ENCODE measurements around the gene PROM2. TPM values are rescaled to one million over a fixed set of nuclear protein-coding genes. Genes with fewer than 3 reads are reported as not detected.

PROM2 gene
- total RNA-seq, 1 donor from 2014 or later = 5.1 TPM

DNA sequence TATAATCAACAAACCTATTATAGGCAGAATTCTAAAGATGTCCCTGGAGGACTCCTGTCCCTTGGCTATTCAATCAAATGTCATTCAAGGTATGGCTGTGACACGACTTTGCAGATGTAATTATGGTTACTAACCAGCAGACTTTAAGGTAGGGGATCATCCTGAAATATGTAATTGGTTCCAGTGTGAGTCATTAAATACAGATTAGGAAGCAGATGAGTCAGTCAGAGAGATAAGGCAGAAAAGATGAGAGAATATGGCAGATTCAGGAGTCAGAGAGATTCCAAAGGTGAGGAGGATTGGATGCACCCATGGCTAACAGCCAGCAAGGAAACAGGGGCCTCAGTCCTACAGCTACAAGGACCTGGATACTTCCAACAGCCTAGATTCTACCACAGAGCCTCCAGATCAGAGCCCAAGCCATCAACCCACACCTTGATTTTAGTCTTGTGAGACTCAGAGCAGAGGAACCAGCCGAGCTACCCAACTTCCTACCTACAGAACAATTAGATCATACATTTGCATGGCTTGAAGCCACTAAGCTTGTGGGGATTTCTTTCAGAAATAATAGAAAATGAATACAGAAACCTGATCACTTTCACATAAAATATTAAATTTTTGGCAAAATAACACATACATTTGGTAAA, 11.2 kb upstream of the PROM2 start:
- no peak for DNase-seq (ENCODE audit: low read depth)

DNA sequence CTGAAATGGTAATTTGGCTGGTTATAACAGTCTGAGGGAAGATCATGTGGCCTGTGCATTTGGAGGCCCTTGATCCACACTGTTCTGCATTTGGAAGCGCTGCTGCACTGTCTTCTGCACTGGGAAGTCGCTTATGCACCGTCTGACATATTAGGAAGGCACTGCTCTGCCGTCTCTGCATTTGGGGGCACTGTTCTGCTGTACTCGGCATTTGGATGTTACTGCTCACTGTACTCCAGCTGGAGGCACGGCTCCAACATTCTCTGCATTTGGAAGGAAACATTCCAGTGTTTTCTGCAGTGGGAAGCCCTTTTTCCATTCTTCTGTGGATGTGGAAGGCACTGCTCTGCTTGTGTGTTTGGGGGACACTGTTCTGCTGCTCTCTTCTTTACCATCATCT, 9.6 kb upstream of the PROM2 start:
- H3K4me3 ChIP-seq (ENCODE audit: low read depth, low read length) = no peak overlapping the region
- TF ChIP-seq, protein P1, sequence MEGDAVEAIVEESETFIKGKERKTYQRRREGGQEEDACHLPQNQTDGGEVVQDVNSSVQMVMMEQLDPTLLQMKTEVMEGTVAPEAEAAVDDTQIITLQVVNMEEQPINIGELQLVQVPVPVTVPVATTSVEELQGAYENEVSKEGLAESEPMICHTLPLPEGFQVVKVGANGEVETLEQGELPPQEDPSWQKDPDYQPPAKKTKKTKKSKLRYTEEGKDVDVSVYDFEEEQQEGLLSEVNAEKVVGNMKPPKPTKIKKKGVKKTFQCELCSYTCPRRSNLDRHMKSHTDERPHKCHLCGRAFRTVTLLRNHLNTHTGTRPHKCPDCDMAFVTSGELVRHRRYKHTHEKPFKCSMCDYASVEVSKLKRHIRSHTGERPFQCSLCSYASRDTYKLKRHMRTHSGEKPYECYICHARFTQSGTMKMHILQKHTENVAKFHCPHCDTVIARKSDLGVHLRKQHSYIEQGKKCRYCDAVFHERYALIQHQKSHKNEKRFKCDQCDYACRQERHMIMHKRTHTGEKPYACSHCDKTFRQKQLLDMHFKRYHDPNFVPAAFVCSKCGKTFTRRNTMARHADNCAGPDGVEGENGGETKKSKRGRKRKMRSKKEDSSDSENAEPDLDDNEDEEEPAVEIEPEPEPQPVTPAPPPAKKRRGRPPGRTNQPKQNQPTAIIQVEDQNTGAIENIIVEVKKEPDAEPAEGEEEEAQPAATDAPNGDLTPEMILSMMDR (conservative IDR thresholded peaks at IDR 0.05; ENCODE audit: low read depth, low read length) = no peak
- no peak for DNase-seq (ENCODE audit: low read depth)

More for the DNA sequence above, 11.2 kb upstream of the PROM2 start:
- no peak overlapping the region for H3K4me3 ChIP-seq (ENCODE audit: low read depth, low read length)
- TF ChIP-seq, protein P1 (conservative IDR thresholded peaks at IDR 0.05; ENCODE audit: low read depth, low read length) = no peak

DNA sequence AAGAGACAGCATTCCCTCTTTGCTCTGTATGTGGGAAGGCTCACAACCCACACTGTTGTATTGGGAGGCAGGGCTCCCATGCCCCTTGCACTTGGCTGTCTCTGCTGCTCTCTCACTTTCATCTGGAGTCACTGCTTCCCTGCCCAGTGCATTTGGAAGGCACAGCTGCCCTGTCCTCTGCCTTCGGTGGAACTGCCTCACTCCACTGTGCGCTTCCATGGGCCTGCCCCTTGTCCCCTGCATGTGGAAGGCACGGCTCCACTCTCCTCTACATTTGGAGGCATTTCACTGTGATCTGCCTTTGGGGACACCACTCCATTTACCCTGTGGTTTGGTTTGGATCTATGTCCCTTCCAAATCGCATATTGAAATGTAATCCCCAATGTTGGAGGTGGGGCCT, 9.1 kb upstream of the PROM2 start:
- H3K4me3 ChIP-seq (ENCODE audit: low read depth, low read length) = no peak overlapping the region
- TF ChIP-seq, protein P1 (conservative IDR thresholded peaks at IDR 0.05; ENCODE audit: low read depth, low read length) = no peak
- DNase-seq (ENCODE audit: low read depth) = no peak

DNA sequence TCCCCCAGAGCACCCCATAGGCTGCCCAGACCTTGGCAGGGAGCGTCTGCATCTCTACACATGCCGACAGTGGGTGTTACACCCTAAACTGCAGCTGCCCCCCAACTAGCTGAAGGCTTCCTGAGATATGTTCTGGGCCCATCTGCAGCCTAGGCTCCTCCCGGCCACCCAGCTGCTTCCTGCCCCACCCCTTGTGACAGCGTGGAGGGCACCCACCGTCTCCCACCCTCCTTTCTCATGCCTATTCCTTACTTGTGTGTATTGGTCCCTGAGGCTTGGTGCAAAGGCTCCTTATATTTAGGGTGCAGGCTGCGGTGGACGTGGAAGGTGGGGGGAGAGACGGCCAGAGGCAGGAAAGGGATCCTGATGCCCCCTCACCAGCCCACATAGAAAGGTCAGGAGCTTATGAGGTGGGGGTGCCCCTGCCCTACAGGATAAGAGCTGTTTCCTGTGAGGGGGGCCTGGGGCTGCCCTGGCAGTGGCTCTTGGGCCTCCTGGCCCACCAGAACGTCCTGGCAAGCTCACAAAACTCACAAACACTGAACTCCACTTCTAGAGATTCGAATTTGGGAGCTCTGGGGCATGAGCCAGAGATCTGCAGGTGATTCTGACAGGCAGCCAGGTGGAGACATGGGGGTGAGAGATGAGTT, 7.3 kb upstream of the PROM2 start:
- TF ChIP-seq, protein P1 (conservative IDR thresholded peaks at IDR 0.05; ENCODE audit: low read depth, low read length) = no peak
- no peak overlapping the region for H3K4me3 ChIP-seq (ENCODE audit: low read depth, low read length)
- no peak for DNase-seq (ENCODE audit: low read depth)

DNA sequence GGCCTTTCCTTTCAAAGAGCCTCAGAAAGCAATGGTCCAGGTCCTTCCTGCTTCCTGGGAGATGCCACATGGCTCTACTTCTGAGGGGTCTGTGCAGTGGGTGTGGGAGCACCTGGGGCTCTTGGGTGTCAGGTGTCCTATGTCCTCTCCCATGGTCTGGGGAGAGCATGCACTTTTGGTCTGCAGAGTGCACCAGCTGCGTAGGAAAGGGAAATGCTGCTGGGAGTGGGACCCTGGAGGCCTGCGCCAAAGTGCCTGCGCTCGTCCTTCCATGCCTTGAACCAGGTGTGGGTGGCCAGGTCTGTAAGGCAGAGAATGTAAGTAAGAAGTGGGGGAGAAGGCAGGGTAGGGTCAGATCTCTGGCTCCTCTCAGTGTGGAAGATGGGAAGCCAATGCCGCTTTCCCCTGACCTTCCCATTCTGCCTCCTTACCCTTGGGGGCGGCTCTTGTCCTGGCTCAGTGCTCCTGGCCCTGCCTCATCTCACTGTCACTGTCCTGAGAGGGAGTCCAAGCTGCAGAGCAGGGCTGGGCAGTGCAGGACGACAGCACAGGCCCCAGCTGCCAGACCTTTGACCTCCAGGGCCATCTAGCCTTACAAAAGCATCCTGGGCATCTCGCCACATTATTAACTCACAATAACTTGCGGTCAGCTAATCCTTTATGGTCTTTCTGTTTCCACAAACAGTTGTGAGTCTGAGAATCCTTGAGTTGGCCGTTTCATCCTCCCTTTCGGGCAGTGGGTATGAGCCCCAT, 6.6 kb upstream of the PROM2 start:
- H3K4me3 ChIP-seq (ENCODE audit: low read depth, low read length) = no peak overlapping the region
- no peak for DNase-seq (ENCODE audit: low read depth)
- TF ChIP-seq, protein P1 (conservative IDR thresholded peaks at IDR 0.05; ENCODE audit: low read depth, low read length) = no peak

DNA sequence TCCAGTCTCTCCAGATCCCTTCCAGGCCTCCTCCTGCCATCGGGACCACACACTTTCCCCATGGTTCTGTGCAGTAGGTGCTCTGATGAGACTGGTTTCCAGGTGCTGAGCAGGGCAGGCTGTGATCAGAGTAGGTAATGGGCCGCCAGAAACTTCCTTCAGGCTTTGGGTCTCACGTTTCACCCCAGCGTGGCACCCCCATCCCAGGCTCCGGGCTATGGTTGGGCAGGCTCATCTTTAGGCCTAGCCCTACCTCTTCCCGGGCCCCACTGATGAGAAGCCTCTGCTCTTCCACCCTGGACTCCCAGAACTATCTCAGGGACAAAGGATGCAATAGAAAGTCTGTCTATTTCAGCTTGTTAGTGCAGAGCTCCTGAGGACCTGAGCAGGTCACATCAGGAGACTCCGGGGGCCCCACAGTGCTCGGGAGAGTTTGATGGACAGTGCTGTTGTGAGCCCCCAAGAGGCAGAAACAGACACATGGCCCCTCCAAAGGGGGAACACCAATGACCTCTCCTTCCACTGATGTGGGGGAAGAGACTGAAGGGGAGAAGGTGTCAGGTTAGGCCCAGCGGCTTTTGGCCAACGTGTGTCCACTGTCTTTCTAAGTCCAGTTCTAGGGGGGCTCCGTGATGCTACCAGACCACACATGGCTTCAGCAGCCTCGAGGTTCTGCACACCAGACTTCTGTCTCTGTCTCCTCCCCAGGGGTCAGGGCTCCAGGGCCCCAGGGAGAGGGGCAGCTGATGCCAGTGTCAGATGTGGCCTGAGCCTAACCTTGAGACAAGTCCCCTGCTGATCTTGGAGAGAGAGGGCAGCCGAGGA, 5.8 kb upstream of the PROM2 start:
- TF ChIP-seq, protein P1 (conservative IDR thresholded peaks at IDR 0.05; ENCODE audit: low read depth, low read length) = no peak
- no peak overlapping the region for H3K4me3 ChIP-seq (ENCODE audit: low read depth, low read length)
- no peak for DNase-seq (ENCODE audit: low read depth)

All from epithelial cell of proximal tubule (primary cell).